Measurements from ENCODE around the gene CFLAR.
"Not testable (repeated sequence)": the region's sequence is repeated elsewhere in the genome, so short reads cannot be mapped to it uniquely, and the experiment has no call there.

CFLAR gene

GRCh38 chr2:201149064-201149820, 33.3 kb downstream of the CFLAR start:
- DNase-seq (ENCODE audit: low spot score): no peak
- in situ Hi-C loops (cut with MboI; ENCODE audit: low sequenced_read_pairs, unreplicated experiment): no loop called here
- TF ChIP-seq, protein P1, sequence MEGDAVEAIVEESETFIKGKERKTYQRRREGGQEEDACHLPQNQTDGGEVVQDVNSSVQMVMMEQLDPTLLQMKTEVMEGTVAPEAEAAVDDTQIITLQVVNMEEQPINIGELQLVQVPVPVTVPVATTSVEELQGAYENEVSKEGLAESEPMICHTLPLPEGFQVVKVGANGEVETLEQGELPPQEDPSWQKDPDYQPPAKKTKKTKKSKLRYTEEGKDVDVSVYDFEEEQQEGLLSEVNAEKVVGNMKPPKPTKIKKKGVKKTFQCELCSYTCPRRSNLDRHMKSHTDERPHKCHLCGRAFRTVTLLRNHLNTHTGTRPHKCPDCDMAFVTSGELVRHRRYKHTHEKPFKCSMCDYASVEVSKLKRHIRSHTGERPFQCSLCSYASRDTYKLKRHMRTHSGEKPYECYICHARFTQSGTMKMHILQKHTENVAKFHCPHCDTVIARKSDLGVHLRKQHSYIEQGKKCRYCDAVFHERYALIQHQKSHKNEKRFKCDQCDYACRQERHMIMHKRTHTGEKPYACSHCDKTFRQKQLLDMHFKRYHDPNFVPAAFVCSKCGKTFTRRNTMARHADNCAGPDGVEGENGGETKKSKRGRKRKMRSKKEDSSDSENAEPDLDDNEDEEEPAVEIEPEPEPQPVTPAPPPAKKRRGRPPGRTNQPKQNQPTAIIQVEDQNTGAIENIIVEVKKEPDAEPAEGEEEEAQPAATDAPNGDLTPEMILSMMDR (IDR thresholded peaks at IDR 0.05; ENCODE audit: borderline replicate concordance, control extremely low read depth, extremely low read depth, insufficient read depth, missing control alignments): no peak

- DNase-seq (ENCODE audit: low spot score); in situ Hi-C loops (cut with MboI; ENCODE audit: low sequenced_read_pairs, unreplicated experiment): not testable (repeated sequence)
Observed at GRCh38 chr2:201149821-201150165, 33.8 kb downstream of the CFLAR start.

DNA sequence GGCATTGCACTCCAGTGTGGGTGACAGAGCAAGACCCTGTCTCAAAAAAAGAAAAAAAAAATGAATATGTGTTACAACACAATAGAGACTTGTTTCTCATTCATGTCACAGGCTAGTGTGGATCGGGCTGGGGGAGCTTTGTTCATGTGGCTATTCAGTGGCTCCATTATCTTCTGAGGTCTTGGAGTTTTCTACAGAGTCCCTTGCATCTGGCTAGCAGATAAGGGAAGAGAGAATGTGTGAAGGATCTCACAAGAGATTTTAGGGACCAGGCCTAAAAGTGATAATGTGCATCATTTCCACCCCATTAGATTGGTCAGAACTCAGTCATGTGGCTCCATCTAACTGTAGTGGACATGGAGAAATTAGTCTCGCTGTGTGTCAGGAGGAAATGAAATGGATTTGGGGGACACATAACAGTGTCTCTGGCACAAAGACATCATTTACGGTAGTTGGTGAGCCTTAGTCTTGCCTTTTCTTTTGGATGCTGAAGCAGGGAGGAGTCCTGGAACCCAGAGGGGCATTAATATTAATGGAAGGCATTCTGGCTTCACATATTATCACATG, 34.6 kb downstream of the CFLAR start:
- TF ChIP-seq, protein P1 (IDR thresholded peaks at IDR 0.05; ENCODE audit: borderline replicate concordance, control extremely low read depth, extremely low read depth, insufficient read depth, missing control alignments): no peak
- DNase-seq (ENCODE audit: low spot score): no peak
- in situ Hi-C loops (cut with MboI; ENCODE audit: low sequenced_read_pairs, unreplicated experiment): no loop called here

GRCh38 chr2:201151127-201151981, 35.4 kb downstream of the CFLAR start:
- DNase-seq (ENCODE audit: low spot score): peak; percentile 75
- in situ Hi-C loops (cut with MboI; ENCODE audit: low sequenced_read_pairs, unreplicated experiment): no loop called here
- TF ChIP-seq, protein P1 (IDR thresholded peaks at IDR 0.05; ENCODE audit: borderline replicate concordance, control extremely low read depth, extremely low read depth, insufficient read depth, missing control alignments): no peak

DNA sequence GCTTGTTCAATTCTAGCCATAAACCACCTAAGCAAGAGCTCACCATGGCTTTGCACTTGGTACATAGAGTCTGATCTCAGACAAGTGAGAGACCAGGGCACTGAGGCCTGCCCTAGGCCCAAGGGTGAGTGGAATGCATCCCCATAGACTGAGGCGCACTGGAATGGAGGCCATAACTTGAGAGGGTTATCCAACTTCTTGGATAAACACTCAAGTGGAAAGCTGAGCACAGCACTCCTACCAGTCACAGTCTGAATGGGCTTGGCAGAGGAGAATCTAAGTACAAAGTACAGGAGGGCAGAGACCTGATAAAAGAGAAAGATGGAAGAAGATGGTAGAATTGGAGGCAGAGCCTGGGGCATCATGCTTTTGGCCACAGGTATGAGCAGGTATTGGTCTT, 36.6 kb downstream of the CFLAR start:
- DNase-seq (ENCODE audit: low spot score): no peak
- TF ChIP-seq, protein P1 (IDR thresholded peaks at IDR 0.05; ENCODE audit: borderline replicate concordance, control extremely low read depth, extremely low read depth, insufficient read depth, missing control alignments): no peak
- in situ Hi-C loops (cut with MboI; ENCODE audit: low sequenced_read_pairs, unreplicated experiment): no loop called here

DNA sequence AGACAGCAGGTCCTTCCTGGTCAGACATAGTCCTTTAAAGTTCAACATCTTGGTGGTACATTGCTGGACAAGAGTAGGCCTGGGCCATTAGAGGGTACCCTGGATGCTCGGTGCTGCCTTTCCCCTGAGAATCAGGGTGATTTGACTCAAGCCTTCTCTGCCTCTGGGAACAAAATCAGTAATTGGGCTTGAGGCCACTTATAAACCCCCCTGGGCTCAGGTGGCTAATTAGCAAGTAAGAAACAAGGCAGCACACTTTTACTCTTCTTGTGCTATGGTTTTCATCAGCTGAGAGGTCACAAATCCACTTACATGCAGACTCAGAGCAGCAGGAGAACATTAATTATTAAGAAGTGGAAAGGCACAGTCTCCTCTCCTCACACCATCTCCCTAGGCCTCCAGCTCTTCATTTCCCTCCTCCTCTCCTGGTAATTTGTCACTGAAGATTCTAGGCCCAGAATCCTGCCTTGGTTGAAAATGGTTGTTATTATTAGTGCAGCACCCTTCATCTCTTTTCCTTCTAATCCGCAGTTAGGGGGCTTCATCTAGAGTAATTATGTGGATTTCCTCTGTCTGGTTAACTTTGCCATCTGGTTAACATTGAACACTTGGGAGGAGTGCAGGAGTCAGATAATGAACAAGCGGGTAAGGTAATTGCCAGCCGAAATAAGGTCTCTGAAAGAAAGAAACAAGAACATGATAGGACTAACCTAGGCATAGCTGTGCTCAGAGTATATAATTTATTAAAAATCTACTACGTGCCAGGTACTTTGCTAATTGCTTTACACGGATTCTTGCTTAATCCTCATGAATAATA, 37.2 kb downstream of the CFLAR start:
- in situ Hi-C loops (cut with MboI; ENCODE audit: low sequenced_read_pairs, unreplicated experiment): no loop called here
- DNase-seq (ENCODE audit: low spot score): no peak
- TF ChIP-seq, protein P1 (IDR thresholded peaks at IDR 0.05; ENCODE audit: borderline replicate concordance, control extremely low read depth, extremely low read depth, insufficient read depth, missing control alignments): no peak
